GM18870 (cell line): ENCODE data around the gene ACOX3.
"Not testable (repeated sequence)": the region's sequence is repeated elsewhere in the genome, so short reads cannot be mapped to it uniquely, and the experiment has no call there.

Experiments used
- ATAC-seq: cut with Tn5 transposase; IDR thresholded peaks from one replicate; pipeline ENCODE4 v1.9.1; 2021; ENCODE audit warnings: moderate library complexity; ENCODE audit not compliant: unreplicated experiment

Gene ACOX3

GRCh38 chr4:8343262-8343966, 97.1 kb downstream of the ACOX3 start:
- ATAC-seq, result no peak

GRCh38 chr4:8342651-8343261, 97.8 kb downstream of the ACOX3 start:
- ATAC-seq, result no peak

GRCh38 chr4:8341691-8342090, 98.8 kb downstream of the ACOX3 start:
- ATAC-seq, result no peak

- not testable (repeated sequence) for ATAC-seq
Observed at GRCh38 chr4:8341281-8341680, 99.2 kb downstream of the ACOX3 start.

- no peak for ATAC-seq
Observed at GRCh38 chr4:8340781-8341241, 99.7 kb downstream of the ACOX3 start.

- no peak for ATAC-seq
Observed at GRCh38 chr4:8338351-8338961, 102.1 kb downstream of the ACOX3 start.

- ATAC-seq, result no peak
Observed at GRCh38 chr4:8336412-8337075, 104.0 kb downstream of the ACOX3 start.

- no peak for ATAC-seq
Observed at GRCh38 chr4:8335848-8336247, 104.7 kb downstream of the ACOX3 start.

- ATAC-seq, result no peak
Observed at GRCh38 chr4:8334786-8335460, 105.6 kb downstream of the ACOX3 start.

GRCh38 chr4:8333726-8334460, 106.6 kb downstream of the ACOX3 start:
- no peak for ATAC-seq

- no peak for ATAC-seq
Observed at GRCh38 chr4:8332891-8333331, 107.6 kb downstream of the ACOX3 start.

GRCh38 chr4:8332038-8332857, 108.3 kb downstream of the ACOX3 start:
- ATAC-seq, result no peak

- no peak for ATAC-seq
Observed at GRCh38 chr4:8331575-8331955, 109.0 kb downstream of the ACOX3 start.

- no peak for ATAC-seq
Observed at GRCh38 chr4:8330821-8331574, 109.5 kb downstream of the ACOX3 start.

- ATAC-seq, result no peak
Observed at GRCh38 chr4:8329859-8330761, 110.4 kb downstream of the ACOX3 start.

- no peak for ATAC-seq
Observed at GRCh38 chr4:8329560-8329858, 111.0 kb downstream of the ACOX3 start.

GRCh38 chr4:8328866-8329559, 111.5 kb downstream of the ACOX3 start:
- ATAC-seq, result no peak
